Aortic smooth muscle cell (primary cell): ENCODE measurements around the gene DHH. TPM values are rescaled to one million over a fixed set of nuclear protein-coding genes. Genes with fewer than 3 reads are reported as not detected.

Experiments used
- total RNA-seq: library from RNA; depleted of rRNA; stranded (reverse); fragments of >200 nt; gene quantifications from 2 replicates; pipeline ENCODE4 v1.2.3, GENCODE V29; 2014

DHH gene
- total RNA-seq = under 0.01 and 0.06 TPM in 2 replicates

DNA sequence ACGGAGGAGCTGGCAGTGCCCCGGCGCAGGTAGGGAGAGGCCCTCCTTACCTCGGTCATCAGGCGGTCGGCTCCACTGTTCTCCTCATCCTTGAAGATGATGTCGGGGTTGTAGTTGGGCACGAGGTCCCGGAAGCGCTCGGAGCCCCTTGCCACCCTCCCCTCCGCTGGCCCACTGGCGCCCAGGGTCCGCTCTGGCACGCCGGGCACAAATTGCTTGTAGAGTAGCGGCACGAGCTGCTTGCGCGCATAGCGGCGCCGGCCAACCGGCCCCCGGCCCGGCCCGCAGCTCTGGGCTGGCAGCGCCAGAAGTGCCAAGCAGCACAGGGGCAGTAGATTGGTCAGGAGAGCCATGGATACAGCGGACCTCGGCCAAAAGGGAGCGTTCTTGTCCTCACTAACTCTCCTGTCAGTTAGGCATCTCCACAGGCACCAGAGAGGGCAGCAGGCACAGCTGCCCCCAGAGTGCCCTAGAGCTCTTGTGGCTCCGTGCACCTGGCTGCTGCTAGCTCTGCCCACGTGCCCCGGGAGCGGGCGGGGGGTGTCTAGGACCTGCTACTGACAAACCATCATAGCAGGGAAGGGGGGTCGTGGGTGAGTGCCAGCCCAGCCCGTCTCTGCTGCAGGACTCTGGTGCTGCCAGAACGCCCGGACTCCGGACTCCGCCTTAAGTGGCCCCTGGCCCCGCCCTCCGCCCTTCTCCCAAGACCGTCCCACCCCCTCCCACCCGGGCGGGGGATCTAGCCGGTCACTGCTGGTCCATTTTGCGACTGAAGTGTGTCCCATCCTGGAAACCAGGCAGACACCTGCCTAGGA lies at the start of gene DHH:
Gene DHH, minus strand, starts transcription at position 642 of the 815 bp plus-strand sequence. Its CDS starts 289 bp downstream, at position 353.

DNA sequence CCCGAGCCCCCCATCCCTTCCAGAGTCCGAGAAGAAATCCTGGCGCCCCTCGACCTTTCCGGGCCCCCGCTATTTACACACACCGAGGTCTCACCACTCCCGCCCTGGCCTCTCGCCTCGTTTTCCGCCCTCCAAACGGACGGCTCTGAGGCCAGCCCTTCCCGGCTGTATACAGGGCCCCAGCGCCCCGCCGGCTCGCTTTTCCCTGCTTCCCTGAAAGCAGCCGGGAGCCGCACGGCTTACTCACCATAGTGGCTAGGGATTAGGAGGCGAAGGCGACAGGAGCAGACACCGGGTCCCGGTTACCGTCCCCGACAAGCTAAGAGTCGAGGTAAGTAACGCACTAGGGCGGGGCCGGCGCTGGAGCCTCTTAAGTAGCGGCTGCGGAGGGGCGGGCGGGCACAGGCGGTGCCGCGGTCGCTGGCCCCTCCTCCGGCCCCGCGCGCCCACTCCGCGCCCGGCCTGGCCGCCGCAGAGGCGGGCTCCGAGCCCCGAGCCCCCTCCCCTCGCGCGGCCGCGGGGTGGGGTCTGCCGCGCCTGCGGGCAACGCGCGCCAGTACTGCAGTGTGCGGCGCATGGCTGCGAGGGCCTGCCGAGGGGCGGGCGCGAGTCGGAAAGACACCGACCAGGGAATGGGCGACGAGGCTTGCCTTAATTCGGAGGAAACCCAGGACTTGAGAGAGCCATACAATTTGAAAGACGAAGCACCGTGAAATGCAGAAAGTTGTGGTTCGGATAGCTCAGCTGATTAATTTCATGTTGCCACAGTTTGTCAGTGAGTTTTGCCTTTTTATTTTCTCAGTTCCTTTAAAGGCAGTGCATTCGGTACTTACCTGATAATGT lies 36.7 kb upstream of the DHH start, which contains the start of gene TUBA1B:
Gene TUBA1B, minus strand, starts transcription at position 345 of the 843 bp plus-strand sequence. Its CDS starts 95 bp downstream, at position 250.

DNA sequence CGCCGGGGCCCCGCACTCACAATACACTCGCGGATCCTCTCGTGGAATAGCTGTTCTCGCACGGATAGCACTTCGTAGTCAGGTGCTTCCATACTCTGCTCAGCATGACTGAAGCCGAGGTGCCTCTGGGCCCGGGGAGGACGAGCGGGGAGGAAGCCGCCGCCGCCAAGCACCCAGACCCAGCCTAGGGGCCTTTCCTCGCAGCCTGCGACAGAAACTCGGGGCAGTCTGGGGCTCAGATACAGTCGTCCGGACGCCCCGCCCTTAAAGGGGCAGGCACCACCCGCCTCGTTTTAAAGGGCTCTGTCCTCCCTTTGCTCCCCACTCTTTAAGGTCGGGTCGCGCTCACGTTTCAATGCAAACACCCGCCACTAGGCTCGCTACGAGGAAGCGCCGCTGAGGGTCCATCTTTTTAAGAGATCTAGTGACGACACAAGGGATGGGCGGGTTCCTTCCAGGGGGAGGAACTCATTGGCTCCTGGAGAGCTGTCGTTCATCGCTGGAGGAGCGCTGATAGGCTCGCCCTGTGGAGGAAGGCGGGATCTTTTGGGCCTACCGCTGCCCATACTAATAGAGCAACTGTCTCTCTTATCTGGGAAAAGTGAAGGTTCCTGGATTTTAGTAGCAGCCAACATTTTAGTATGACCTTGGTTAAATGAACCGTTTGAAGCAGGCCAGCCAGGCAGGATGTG lies 16.0 kb upstream of the DHH start, which contains the start of gene LMBR1L:
Gene LMBR1L, minus strand, starts transcription at position 384 of the 692 bp plus-strand sequence. Its CDS starts 292 bp downstream, at position 92.

DNA sequence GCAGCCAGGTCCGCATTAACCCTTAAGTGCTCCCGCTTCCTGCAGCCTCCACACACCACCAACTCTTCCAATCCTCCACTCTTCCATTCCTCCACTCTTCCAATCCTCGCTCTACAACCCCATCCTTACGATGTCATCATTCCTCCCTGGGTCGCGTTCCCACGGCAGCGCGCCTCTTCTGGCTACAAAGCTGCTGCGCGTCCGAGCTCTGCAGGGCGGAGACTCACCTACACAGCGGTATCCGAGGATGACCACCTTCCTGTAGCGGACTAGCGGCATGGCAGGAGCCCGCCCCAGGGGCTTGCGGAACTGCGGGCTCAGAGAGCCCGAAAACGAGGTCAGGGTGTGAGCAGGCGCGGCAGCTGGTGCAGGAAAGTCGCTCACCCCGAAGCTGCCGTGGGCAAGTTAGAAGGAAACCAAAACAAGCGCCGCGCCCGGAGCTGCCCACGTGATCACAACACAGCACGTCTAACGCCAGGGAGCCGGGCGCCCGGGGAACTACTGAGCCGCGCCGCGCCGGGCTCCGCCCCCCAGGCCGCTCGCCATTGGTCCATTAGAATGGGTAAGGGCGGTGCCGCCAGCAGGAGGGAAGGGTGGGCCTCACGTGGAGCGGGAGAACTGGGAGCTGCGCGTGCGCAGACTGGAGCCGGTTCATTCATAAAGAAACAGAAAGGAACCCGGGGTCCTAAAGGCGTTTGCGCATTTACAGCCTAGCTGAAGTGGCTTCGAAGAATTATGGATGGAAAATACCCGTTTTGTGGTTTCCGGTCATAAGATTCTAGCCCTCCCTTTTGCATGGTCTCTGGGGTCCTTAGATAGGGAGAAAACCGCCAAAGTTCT lies 24.9 kb downstream of the DHH start, which contains the start of gene RHEBL1:
Gene RHEBL1, minus strand, starts transcription at position 473 of the 840 bp plus-strand sequence. Its CDS starts 194 bp downstream, at position 279.

DNA sequence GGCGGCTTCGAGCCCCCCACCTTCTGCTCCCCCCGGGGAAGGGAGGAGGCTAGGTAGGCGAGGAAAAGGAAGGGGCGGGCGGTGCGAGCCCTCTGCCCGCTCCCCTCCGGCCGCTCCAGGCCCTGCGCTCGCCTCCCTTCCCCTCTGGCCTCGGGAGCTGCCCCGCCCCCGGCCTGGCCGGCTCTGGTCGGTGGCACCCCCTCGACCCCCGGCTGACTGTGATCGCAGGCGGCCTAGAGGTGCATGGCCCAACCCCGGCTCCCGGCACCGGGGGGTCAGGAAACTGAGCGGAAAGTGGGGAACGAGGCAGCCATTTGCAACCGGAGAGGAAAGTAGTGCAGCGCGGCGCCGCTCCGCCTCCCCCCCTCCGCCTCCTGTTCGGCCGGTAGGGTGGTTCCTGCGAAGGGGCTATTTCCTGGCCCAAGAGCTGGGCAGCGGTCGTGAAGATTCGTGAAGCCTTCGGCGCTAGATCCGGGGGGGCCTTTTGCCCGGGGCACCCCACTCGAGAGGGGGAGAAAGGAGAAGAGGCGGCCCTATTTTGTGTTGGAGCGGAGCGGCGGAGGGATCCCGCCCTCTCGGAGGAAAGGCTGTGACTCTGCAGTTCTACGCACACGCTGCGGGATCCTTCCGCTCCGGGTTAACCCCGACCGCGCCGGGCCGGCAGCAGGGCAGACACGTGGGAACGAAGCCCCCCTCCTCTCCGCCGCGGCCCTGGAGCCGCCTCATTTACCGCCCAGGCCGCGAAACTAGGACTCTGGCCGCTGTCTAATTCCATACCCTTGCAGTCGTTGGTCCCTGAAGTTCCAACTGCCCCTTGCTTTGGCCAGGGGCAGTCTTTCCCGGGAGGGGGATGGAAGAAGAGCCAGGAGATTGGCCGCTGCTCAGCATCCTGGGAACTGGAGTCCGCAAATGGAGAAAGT lies 34.1 kb downstream of the DHH start, which contains the start of gene KMT2D:
Gene KMT2D, minus strand, starts transcription at position 558 of the 920 bp plus-strand sequence. CDS start 5,470 bp downstream, outside the sequence.

Other genes with a start within 250 kb of the DHH start
- 73.4 and 99.9 TPM in 2 replicates for gene DDX23, start 242.6 kb downstream of the DHH start, total RNA-seq
- gene RND1, start 228.9 kb downstream of the DHH start, total RNA-seq = 0.40 and 0.62 TPM in 2 replicates
- gene FKBP11, start 169.3 kb downstream of the DHH start, total RNA-seq = 15.9 and 16.8 TPM in 2 replicates
- 34.9 and 38.1 TPM in 2 replicates for gene ARF3, start 137.3 kb downstream of the DHH start, total RNA-seq
- gene WNT10B, start 123.1 kb downstream of the DHH start, total RNA-seq = 0.06 TPM in 1 of 2 replicates, not detected in the other
- not detected in 2 replicates for gene WNT1, start 116.5 kb downstream of the DHH start, total RNA-seq
- 0.06 and 0.13 TPM in 2 replicates for gene DDN, start 95.4 kb downstream of the DHH start, total RNA-seq
- 83.4 and 87.9 TPM in 2 replicates for gene PRKAG1, start 76.0 kb downstream of the DHH start, total RNA-seq
- gene KMT2D, start 34.0 kb downstream of the DHH start, total RNA-seq = 23.5 and 31.5 TPM in 2 replicates
- 0.19 and 0.40 TPM in 2 replicates for gene RHEBL1, start 24.8 kb downstream of the DHH start, total RNA-seq
- gene LMBR1L, start 16.0 kb upstream of the DHH start, total RNA-seq = 33.5 and 34.1 TPM in 2 replicates
- gene TUBA1B, start 36.6 kb upstream of the DHH start, total RNA-seq = 1,878 and 2,204 TPM in 2 replicates
- gene TUBA1A, start 94.3 kb upstream of the DHH start, total RNA-seq = 652 and 678 TPM in 2 replicates
- gene TUBA1C, start 170.3 kb upstream of the DHH start, total RNA-seq = 277 and 325 TPM in 2 replicates
- 0.92 and 1.4 TPM in 2 replicates for gene PRPH, start 200.3 kb upstream of the DHH start, total RNA-seq
- 9.5 and 10.6 TPM in 2 replicates for gene TROAP, start 228.5 kb upstream of the DHH start, total RNA-seq
- gene C1QL4, start 242.4 kb upstream of the DHH start, total RNA-seq = 0.06 TPM in 1 of 2 replicates, not detected in the other